ENCODE data around the gene ADGRG3.

Gene ADGRG3

DNA sequence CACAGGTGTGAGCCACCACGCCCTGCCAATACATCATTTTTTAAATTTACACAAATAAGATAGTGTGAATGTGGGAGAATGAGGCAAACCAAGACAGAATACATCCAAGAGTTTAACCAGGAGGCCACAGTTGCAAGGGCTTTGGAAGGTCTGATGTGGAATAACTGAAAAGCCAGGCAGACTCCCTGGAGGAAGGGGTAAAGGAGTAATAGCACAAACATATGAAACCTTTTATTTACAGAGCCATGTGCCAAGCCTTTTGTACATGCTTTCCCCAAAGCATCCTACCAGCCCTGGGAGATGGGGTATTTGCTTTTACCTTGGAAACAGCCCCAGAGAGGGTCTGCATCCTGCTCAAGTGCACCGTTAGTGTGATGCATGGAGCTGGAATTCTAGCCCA, 4.7 kb downstream of the ADGRG3 start:
- Histone ChIP-seq H2AFZ (ENCODE audit: low read length) (no peak overlapping the region), H3K4me3 (ENCODE audit: low read length) (no peak overlapping the region), H3K4me2 (ENCODE audit: low read depth, low read length) (no peak overlapping the region), H4K20me1 (ENCODE audit: insufficient read depth, low read length) (no peaks in the 10 kb centered on the region), H3K79me2 (ENCODE audit: low read length) (no peaks in the 10 kb centered on the region), H3K36me3 (replicated peaks; ENCODE audit: insufficient read depth, low read length) (no peaks in the 10 kb centered on the region), H3K4me1 (ENCODE audit: low read length) (no peaks in the 10 kb centered on the region), H3F3A (ENCODE audit: insufficient read depth, low read length) (no peaks in the 10 kb centered on the region), H3K9me3 (replicated peaks; ENCODE audit: insufficient read depth, low read length) (no peaks in the 10 kb centered on the region), H3K9ac (ENCODE audit: low read length) (no peak overlapping the region), H3K27ac (ENCODE audit: low read length) (no peak overlapping the region), H3K27me3 (replicated peaks; ENCODE audit: insufficient read depth, low read length) (peaks cover 24% of the 10 kb centered on the region; the same call in 1 of the 2 replicates), H3K9me2 (replicated peaks; ENCODE audit: insufficient read depth, low read length) (no peaks in the 10 kb centered on the region)
- TF ChIP-seq EZH2 (optimal IDR thresholded peaks at IDR 0.05; ENCODE audit: low read depth, low read length) (no peak), EZH2phosphoT487 (IDR thresholded peaks at IDR 0.05; ENCODE audit: low read length) (no peak)
- TF ChIP-seq, protein P1, sequence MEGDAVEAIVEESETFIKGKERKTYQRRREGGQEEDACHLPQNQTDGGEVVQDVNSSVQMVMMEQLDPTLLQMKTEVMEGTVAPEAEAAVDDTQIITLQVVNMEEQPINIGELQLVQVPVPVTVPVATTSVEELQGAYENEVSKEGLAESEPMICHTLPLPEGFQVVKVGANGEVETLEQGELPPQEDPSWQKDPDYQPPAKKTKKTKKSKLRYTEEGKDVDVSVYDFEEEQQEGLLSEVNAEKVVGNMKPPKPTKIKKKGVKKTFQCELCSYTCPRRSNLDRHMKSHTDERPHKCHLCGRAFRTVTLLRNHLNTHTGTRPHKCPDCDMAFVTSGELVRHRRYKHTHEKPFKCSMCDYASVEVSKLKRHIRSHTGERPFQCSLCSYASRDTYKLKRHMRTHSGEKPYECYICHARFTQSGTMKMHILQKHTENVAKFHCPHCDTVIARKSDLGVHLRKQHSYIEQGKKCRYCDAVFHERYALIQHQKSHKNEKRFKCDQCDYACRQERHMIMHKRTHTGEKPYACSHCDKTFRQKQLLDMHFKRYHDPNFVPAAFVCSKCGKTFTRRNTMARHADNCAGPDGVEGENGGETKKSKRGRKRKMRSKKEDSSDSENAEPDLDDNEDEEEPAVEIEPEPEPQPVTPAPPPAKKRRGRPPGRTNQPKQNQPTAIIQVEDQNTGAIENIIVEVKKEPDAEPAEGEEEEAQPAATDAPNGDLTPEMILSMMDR (IDR thresholded peaks at IDR 0.05; ENCODE audit: low read length) = no peak
- no peak for DNase-seq

GRCh38 chr16:57675741-57676551, 7.8 kb downstream of the ADGRG3 start:
- no peaks in the 10 kb centered on the region for H3K36me3 ChIP-seq (replicated peaks; ENCODE audit: insufficient read depth, low read length)
- H2AFZ ChIP-seq (ENCODE audit: low read length) = no peak overlapping the region
- no peaks in the 10 kb centered on the region for H3K4me1 ChIP-seq (ENCODE audit: low read length)
- DNase-seq = no peak
- no peaks in the 10 kb centered on the region for H3K9me2 ChIP-seq (replicated peaks; ENCODE audit: insufficient read depth, low read length)
- H3K9me3 ChIP-seq (replicated peaks; ENCODE audit: insufficient read depth, low read length) = no peaks in the 10 kb centered on the region
- no peak overlapping the region for H3K9ac ChIP-seq (ENCODE audit: low read length)
- no peaks in the 10 kb centered on the region for H4K20me1 ChIP-seq (ENCODE audit: insufficient read depth, low read length)
- no peaks in the 10 kb centered on the region for H3F3A ChIP-seq (ENCODE audit: insufficient read depth, low read length)
- TF ChIP-seq, protein P1 (IDR thresholded peaks at IDR 0.05; ENCODE audit: low read length) = no peak
- TF ChIP-seq EZH2 (optimal IDR thresholded peaks at IDR 0.05; ENCODE audit: low read depth, low read length) (no peak), EZH2phosphoT487 (IDR thresholded peaks at IDR 0.05; ENCODE audit: low read length) (no peak)
- peaks cover 24% of the 10 kb centered on the region; the same call in 1 of the 2 replicates for H3K27me3 ChIP-seq (replicated peaks; ENCODE audit: insufficient read depth, low read length)
- no peak overlapping the region for H3K4me2 ChIP-seq (ENCODE audit: low read depth, low read length)
- no peaks in the 10 kb centered on the region for H3K79me2 ChIP-seq (ENCODE audit: low read length)
- H3K4me3 ChIP-seq (ENCODE audit: low read length) = no peak overlapping the region
- no peak overlapping the region for H3K27ac ChIP-seq (ENCODE audit: low read length)

DNA sequence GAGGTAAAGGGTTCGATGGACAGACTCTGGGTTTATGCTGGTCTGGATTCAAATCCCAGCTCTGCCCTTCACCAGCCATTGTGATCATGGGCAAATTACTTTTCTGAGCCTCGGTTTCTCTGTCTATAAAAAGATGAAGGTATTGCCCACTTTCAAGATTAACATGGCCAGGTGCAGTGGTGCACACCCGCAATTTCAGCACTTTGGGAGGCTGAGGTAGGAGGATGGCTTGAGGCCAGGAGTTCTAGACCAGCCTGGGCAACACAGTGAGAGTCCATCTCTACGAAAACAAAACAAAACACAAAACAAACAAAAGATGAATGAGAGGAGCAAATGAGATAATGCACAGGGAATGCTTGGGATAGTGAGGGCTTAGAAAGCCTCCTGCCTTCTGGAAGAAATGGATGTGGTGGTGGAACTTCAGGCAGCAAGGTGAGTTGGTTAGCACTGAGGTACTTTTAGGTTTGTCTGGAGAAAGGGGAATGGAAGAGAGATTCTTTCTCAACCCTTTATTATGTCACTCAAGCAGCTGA, 8.5 kb downstream of the ADGRG3 start:
- Histone ChIP-seq H3K79me2 (ENCODE audit: low read length) (no peaks in the 10 kb centered on the region), H3K9me3 (replicated peaks; ENCODE audit: insufficient read depth, low read length) (no peaks in the 10 kb centered on the region), H3K9me2 (replicated peaks; ENCODE audit: insufficient read depth, low read length) (no peaks in the 10 kb centered on the region), H3K4me2 (ENCODE audit: low read depth, low read length) (no peak overlapping the region), H3K36me3 (replicated peaks; ENCODE audit: insufficient read depth, low read length) (no peaks in the 10 kb centered on the region), H4K20me1 (ENCODE audit: insufficient read depth, low read length) (no peaks in the 10 kb centered on the region), H3K4me3 (ENCODE audit: low read length) (no peak overlapping the region), H3K4me1 (ENCODE audit: low read length) (no peaks in the 10 kb centered on the region), H2AFZ (ENCODE audit: low read length) (no peak overlapping the region), H3F3A (ENCODE audit: insufficient read depth, low read length) (no peaks in the 10 kb centered on the region), H3K27me3 (replicated peaks; ENCODE audit: insufficient read depth, low read length) (peaks cover 24% of the 10 kb centered on the region; the same call in 1 of the 2 replicates), H3K9ac (ENCODE audit: low read length) (no peak overlapping the region), H3K27ac (ENCODE audit: low read length) (no peak overlapping the region)
- TF ChIP-seq EZH2phosphoT487 (IDR thresholded peaks at IDR 0.05; ENCODE audit: low read length) (no peak), EZH2 (optimal IDR thresholded peaks at IDR 0.05; ENCODE audit: low read depth, low read length) (no peak)
- TF ChIP-seq, protein P1 (IDR thresholded peaks at IDR 0.05; ENCODE audit: low read length) = no peak
- DNase-seq = no peak

Measured in MM.1S (cell line).